NCI-H226 (cell line): ENCODE data around the gene JAK1.

ENCODE experiments used
- DNase-seq: peaks from one replicate; pipeline ENCODE4 v3.0.0-alpha.2; 2015

Gene JAK1

GRCh38 chr1:64979358-64979757 lies 13.0 kb upstream of the JAK1 start:
- DNase-seq = no peak

GRCh38 chr1:64976361-64976760 lies 10.0 kb upstream of the JAK1 start:
- no peak for DNase-seq

GRCh38 chr1:64975740-64976139 lies 9.4 kb upstream of the JAK1 start:
- no peak for DNase-seq

- DNase-seq = no peak
These were observed 8.8 kb upstream of the JAK1 start for GRCh38 chr1:64975127-64975526.

- no peak for DNase-seq
These were observed 8.0 kb upstream of the JAK1 start for GRCh38 chr1:64974288-64974825.

- no peak for DNase-seq
These were observed 6.8 kb upstream of the JAK1 start for GRCh38 chr1:64973061-64973647.

GRCh38 chr1:64969305-64970046 lies 3.1 kb upstream of the JAK1 start:
- DNase-seq = no peak

GRCh38 chr1:64967381-64967780 lies 1.0 kb upstream of the JAK1 start:
- DNase-seq = no peak

GRCh38 chr1:64965366-64966157 lies 787 bp downstream of the JAK1 start:
- DNase-seq = no peak

GRCh38 chr1:64963466-64963865 lies 2.9 kb downstream of the JAK1 start:
- DNase-seq = no peak

GRCh38 chr1:64962441-64962840 lies 3.9 kb downstream of the JAK1 start:
- no peak for DNase-seq

- no peak for DNase-seq
These were observed 4.4 kb downstream of the JAK1 start for GRCh38 chr1:64961923-64962322.

GRCh38 chr1:64960731-64961130 lies 5.6 kb downstream of the JAK1 start:
- DNase-seq = no peak

- DNase-seq = no peak
These were observed 6.4 kb downstream of the JAK1 start for GRCh38 chr1:64959986-64960385.

- DNase-seq = no peak
These were observed 9.5 kb downstream of the JAK1 start for GRCh38 chr1:64956733-64957441.

- peak; percentile 42 for DNase-seq
These were observed 10.2 kb downstream of the JAK1 start for GRCh38 chr1:64956010-64956640.

GRCh38 chr1:64955097-64956009 lies 11.0 kb downstream of the JAK1 start:
- DNase-seq = no peak

GRCh38 chr1:64953241-64953640 lies 13.1 kb downstream of the JAK1 start:
- no peak for DNase-seq

GRCh38 chr1:64950284-64950809 lies 16.0 kb downstream of the JAK1 start:
- DNase-seq = no peak

- DNase-seq = peak; percentile 48
These were observed 17.2 kb downstream of the JAK1 start for GRCh38 chr1:64948905-64949833.
